IPS DF 6.9 (cell line): ENCODE results near the gene ADGRV1.

ENCODE experiments used
- DNase-seq: peaks from one replicate; pipeline ENCODE4 v3.0.0-alpha.2; 2013; ENCODE audit warnings: low read depth, low spot score
- H3K27ac ChIP-seq: one replicate; pipeline ENCODE4 v1.5.1; 2013; ENCODE audit warnings: low read length, control low read depth
- H3K27me3 ChIP-seq: 2 replicates; pipeline ENCODE4 v1.6.1; 2013; ENCODE audit warnings: mild to moderate bottlenecking, low read length; ENCODE audit not compliant: control insufficient read depth, insufficient read depth
- H3K36me3 ChIP-seq: 2 replicates; pipeline ENCODE4 v1.6.1; 2013; ENCODE audit warnings: low read length; ENCODE audit not compliant: control insufficient read depth, insufficient read depth
- H3K4me1 ChIP-seq: 2 replicates; pipeline ENCODE4 v1.6.1; 2013; ENCODE audit warnings: low read length; ENCODE audit not compliant: control insufficient read depth, insufficient read depth
- H3K4me3 ChIP-seq: 2 replicates; pipeline ENCODE4 v1.5.1; 2013; ENCODE audit warnings: mild to moderate bottlenecking, low read length
- H3K9me3 ChIP-seq: 2 replicates; pipeline ENCODE4 v1.6.1; 2013; ENCODE audit warnings: low read length, inconsistent platforms; ENCODE audit not compliant: control insufficient read depth, insufficient read depth
- WGBS: extraction: QIAGEN DNeasy Blood & Tissue Kit; methylation state at CpG from one replicate; pipeline ENCODE4 v1.1.7; 2013; ENCODE audit warnings: mixed read lengths, missing lambda C conversion rate; ENCODE audit not compliant: insufficient read length, insufficient coverage; 5-methylcytosine and 5-hydroxymethylcytosine counted together

Gene ADGRV1

DNA sequence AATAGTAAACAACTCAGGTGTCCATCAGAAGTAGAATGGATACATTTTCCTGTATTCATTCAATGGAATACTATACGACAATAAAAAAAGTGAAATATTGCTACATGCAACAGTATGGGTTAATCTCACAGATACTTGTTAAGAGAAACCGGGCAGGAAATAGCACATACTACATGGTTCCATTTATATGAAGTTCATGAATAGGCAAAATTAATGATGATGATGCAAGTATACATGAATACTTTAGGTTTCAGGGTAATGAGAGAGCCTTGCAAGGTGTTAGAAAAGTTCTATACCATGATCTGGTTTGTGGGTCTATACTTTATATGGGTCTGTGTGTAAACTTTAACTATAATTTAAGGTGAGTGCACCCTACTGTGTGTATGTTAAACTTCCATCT, 390.4 kb downstream of the ADGRV1 start:
- DNase-seq: no peak
- no CpG with 5 or more reads among the region's 2 CpGs for WGBS
- Histone ChIP-seq H3K4me3 (no peak overlapping the region), H3K9me3 (no peaks in the 10 kb centered on the region), H3K4me1 (no peaks in the 10 kb centered on the region), H3K27me3 (no peaks in the 10 kb centered on the region), H3K27ac (no peak overlapping the region), H3K36me3 (no peaks in the 10 kb centered on the region)

DNA sequence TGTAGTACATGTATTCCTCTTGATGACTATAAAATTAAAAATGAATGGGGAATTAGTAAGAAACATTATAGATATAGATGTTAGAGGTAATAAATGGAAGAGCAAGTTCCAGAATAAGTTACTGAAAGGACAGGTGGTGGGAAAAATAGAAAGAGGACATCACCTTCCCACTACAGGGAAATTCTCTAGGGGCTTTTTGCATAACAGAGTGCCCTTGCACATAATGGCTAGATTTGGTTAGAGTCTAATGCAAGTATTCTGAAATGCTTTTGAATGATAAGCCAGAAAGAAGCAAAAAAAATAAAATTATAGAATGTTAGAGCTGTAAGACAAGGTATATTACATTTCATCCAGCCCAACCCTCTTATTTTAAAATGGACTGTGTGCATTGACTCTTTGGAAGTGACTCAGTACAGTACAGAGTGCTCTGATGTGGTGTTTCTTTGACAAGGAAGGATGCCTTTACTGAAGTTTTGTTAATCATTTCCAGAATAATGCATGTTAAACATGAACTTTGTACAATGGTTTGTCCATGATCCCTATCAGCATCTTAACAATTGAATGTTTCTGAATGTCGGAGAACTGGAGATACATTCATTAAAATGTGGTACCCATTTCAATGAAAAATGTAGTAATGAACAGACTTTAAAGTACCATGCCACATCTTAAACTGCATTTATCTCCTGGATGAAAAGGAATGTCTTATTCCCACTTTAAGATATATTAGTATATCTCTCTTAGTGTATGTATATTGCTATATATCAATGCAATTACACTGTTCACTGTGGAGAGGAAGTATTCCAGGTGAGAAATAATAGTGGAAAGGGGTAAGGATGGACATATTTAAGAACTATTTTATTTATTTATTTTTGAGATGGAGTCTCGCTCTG, 391.1 kb downstream of the ADGRV1 start:
- Histone ChIP-seq H3K4me1 (no peaks in the 10 kb centered on the region), H3K4me3 (no peak overlapping the region), H3K27ac (no peak overlapping the region), H3K27me3 (no peaks in the 10 kb centered on the region), H3K36me3 (no peaks in the 10 kb centered on the region), H3K9me3 (no peaks in the 10 kb centered on the region)
- DNase-seq: no peak
- no CpG with 5 or more reads among the region's 2 CpGs for WGBS

DNA sequence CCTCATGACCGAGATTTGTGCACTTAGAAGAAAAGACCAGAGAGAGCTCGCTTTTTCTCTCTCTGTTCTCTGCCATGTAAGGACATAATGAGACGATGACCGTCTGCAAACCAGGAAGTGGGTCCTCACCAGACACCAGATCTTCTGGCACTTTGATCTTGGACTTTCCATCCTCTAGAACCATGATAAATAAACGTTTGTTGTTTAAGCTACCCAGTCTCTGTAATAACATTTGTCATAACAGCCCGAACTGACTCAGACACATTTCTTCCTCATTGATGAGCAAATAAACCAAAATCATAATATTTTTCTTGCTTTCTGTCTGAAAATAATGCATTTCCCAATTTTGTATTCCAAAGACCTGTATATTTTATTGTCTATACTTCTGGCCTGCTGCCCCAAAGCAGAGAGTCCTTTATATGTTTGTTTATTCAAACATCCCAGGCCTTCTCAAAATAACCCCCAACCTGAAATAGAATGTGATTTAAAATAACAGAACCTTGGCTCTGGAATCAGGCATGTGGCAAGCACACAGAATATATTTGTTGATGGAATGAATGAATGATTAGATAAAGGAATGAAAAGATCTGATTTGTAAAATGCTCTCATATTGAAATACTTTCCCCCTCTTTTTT, 396.5 kb downstream of the ADGRV1 start:
- H3K27me3 ChIP-seq: no peaks in the 10 kb centered on the region
- H3K4me3 ChIP-seq: no peak overlapping the region
- H3K36me3 ChIP-seq: no peaks in the 10 kb centered on the region
- H3K4me1 ChIP-seq: no peaks in the 10 kb centered on the region
- WGBS: no CpG with 5 or more reads among the region's 6 CpGs
- H3K9me3 ChIP-seq: no peaks in the 10 kb centered on the region
- no peak overlapping the region for H3K27ac ChIP-seq
- no peak for DNase-seq

DNA sequence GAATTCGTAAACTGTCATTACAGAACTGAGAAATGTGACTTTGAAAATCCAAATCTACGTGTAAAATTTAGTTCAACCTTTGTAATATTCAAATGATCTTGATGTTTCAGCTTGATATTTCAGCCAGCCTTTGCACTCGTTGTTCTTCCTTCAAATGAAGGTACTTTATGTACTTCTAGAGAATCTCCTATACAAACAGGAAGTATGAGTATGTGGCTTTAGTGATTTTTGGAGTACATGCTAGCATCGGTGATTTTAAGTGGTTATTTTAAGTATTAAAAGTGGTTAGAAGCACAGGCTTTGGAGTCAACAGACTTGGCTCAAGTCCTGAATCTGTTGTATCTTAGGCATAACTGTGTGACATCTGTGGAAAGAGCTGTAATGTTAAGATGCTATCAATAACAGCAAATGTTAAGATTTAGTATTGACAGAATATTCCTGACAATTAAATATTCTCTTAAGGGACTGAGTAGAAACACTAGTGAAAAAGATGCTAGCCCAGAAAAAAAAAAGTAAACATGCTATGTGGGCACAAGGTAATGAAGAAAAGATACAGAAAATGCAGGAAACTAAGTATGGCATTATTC, 398.0 kb downstream of the ADGRV1 start:
- no peaks in the 10 kb centered on the region for H3K4me1 ChIP-seq
- DNase-seq: no peak
- no peaks in the 10 kb centered on the region for H3K27me3 ChIP-seq
- no peak overlapping the region for H3K4me3 ChIP-seq
- H3K9me3 ChIP-seq: no peaks in the 10 kb centered on the region
- no peaks in the 10 kb centered on the region for H3K36me3 ChIP-seq
- 100% methylated on average over 1 of the region's 4 CpGs for WGBS
- H3K27ac ChIP-seq: no peak overlapping the region

DNA sequence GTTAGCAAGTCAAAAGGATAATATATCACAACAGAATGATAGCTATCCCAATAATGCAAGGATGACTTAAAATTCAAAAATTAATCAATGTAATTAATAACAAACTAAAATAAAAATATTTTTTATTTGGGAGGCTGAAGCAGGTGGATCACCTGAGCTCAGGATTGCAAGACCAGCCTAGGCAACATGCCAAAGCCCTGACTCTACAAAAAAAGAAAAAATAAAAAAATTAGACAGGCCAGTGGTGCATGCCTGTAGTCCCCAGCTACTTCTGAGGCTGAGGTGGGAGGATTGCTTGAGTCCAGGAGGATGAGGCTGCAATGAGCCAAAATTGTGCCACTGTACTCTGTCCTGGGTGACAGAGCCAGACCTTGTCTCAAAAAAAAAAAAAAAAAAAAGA, 399.3 kb downstream of the ADGRV1 start:
- Histone ChIP-seq H3K4me1 (no peaks in the 10 kb centered on the region), H3K9me3 (no peaks in the 10 kb centered on the region), H3K4me3 (no peak overlapping the region), H3K27ac (no peak overlapping the region), H3K27me3 (no peaks in the 10 kb centered on the region), H3K36me3 (no peaks in the 10 kb centered on the region)
- DNase-seq: no peak

DNA sequence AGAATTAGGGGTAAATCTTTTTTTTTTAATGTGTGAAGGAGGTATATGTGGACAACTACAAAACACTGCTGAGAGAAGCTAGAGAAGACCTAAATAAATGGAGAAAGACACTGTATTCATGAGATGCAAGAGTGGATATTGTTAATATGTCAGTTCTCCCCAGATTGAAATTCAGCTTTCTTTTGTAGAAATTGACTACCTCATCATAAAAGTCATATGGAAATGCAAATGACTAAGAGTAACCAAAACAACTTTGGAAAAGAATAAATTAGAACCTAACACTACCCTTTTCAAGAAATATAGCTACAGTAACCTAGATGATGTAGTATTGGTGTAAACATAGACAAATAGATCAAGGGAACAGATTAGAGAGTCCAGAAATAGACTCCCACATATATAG, 400.7 kb downstream of the ADGRV1 start:
- no peaks in the 10 kb centered on the region for H3K27me3 ChIP-seq
- no peak overlapping the region for H3K4me3 ChIP-seq
- H3K27ac ChIP-seq: no peak overlapping the region
- DNase-seq: no peak
- no peaks in the 10 kb centered on the region for H3K36me3 ChIP-seq
- no peaks in the 10 kb centered on the region for H3K4me1 ChIP-seq
- H3K9me3 ChIP-seq: no peaks in the 10 kb centered on the region

DNA sequence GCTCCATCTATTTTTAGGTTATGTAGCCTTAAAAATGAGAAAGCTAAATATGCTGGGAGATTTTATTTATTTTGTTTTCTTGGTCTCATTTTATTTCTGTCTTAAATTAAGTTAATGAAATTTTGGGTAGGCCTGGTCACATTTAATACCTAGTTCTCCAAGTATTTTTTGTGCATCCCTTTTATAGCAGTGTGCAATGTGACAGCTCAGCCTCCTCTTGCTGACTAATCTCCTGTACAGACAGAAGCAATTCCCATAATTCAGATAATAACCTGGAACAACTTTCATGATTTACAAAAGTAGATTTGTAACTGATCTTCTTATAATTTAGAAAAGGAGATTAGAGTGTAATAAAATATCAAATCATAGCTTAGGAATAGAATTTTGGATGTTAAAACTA, 403.9 kb downstream of the ADGRV1 start:
- Histone ChIP-seq H3K27me3 (no peaks in the 10 kb centered on the region), H3K4me3 (no peak overlapping the region), H3K27ac (no peak overlapping the region), H3K4me1 (no peaks in the 10 kb centered on the region), H3K36me3 (no peaks in the 10 kb centered on the region), H3K9me3 (no peaks in the 10 kb centered on the region)
- DNase-seq: no peak

DNA sequence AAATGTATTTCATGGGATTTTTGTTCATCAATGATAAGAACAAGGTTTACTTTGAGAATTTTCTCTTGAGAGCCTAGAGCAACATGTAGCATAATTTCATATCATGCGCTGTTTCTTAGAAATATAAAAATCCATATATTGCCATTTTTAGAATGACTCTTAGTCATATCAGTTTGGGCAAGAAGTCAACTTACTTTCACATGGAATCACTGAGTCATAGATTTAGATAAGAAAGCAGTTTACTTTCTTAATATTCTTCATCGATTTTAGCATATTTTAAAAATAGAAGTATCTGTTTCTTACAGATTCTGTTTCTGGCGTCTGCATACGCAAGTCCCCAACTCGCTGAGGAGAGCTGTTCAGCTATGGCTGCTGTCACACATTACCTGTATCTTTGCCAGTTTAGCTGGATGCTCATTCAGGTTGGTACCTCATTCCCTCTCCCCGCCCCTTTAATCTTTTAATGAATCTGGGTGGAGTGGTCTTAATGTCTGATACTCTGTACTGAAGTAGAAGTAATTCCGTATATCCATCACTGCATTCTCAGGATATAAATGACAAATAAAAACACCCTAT, 406.6 kb downstream of the ADGRV1 start:
- WGBS: no CpG with 5 or more reads among the region's 7 CpGs
- Histone ChIP-seq H3K9me3 (no peaks in the 10 kb centered on the region), H3K4me3 (no peak overlapping the region), H3K27ac (no peak overlapping the region), H3K27me3 (no peaks in the 10 kb centered on the region), H3K4me1 (no peaks in the 10 kb centered on the region), H3K36me3 (0 out of 2 replicates have a peak, but pooled peaks cover 2% of the 10 kb centered on the region)
- DNase-seq: no peak

DNA sequence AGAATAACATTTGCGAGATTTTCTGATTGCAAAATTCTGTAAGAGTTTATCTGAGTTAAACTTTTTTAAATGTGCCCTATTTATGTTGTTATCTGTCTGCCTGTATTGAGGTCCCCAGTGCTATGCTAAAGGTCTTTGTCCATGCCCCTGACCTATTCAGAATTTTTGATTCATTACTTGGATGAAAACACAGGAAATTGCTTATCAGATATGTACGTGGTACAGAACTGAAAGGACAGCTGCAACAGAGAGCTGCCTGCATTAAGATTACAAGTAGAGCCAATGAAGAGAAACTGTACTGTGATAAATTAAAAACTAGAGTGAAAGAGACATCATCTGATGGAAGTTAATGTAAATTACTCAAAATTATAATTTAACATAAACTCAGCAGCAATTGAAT, 408.8 kb downstream of the ADGRV1 start:
- Histone ChIP-seq H3K4me1 (no peaks in the 10 kb centered on the region), H3K27me3 (no peaks in the 10 kb centered on the region), H3K4me3 (no peak overlapping the region), H3K27ac (no peak overlapping the region), H3K36me3 (0 out of 2 replicates have a peak, but pooled peaks cover 2% of the 10 kb centered on the region), H3K9me3 (no peaks in the 10 kb centered on the region)
- DNase-seq: no peak
- no CpG with 5 or more reads among the region's 2 CpGs for WGBS

DNA sequence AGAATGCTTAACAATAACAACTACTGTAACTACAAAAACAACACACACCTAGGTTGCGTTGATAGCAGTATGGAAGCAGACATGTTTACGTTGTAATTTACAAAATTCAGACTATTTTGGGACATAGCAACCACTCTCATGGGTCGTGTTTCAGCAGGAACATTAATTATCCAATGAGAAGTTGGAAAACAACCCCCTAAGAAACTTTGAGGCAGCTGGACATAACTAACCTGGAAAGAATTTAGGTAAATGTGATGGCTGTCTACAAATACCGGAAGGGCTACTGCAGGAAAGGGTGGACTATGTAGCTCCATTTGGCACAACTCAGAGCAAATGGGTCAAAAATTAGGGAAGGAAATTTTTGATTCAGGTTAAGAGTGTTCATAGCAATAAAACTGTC, 409.3 kb downstream of the ADGRV1 start:
- Histone ChIP-seq H3K36me3 (0 out of 2 replicates have a peak, but pooled peaks cover 2% of the 10 kb centered on the region), H3K27ac (no peak overlapping the region), H3K9me3 (no peaks in the 10 kb centered on the region), H3K4me3 (no peak overlapping the region), H3K4me1 (no peaks in the 10 kb centered on the region), H3K27me3 (no peaks in the 10 kb centered on the region)
- WGBS: no CpG with 5 or more reads among the region's 4 CpGs
- DNase-seq: no peak
